ENCODE measurements around the gene ANKRD55.
"Not testable (repeated sequence)": the region's sequence is repeated elsewhere in the genome, so short reads cannot be mapped to it uniquely, and the experiment has no call there.

ANKRD55 gene

GRCh38 chr5:56203936-56204335, 29.2 kb downstream of the ANKRD55 start:
- H3K9ac ChIP-seq (ENCODE audit: low read length); H3K9me3 ChIP-seq (ENCODE audit: low read length); H3K36me3 ChIP-seq (ENCODE audit: insufficient read depth, low read length); H3K27ac ChIP-seq (ENCODE audit: low read depth, low read length); H3K4me1 ChIP-seq (ENCODE audit: insufficient read depth, low read length); H3K27me3 ChIP-seq (ENCODE audit: control insufficient read depth in 1 of 2, insufficient read depth in 2 of 2, low read length in 2 of 2); H3K4me3 ChIP-seq (ENCODE audit: low read depth in 1 of 2, low read length in 2 of 2): not testable (repeated sequence)

DNA sequence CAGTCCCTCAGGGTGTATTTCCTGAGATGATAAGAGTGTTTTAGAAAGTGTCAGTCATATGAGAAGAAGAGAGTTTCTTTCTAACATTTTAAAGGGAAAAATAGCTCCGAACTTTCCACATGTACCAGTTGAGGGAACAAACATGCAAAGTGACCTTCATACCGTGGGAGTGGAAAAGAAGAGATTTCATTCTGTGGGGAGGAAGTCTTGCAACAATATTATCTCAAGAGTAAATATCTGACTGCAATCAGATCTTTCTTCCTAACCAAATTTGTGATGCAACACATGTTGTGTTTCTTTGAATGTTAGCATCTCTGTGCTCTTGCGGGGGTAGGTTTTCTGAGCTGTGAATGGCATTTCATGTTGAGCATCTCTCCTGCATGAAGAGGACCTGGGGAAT, 30.6 kb downstream of the ANKRD55 start:
- Histone ChIP-seq H3K4me3 (ENCODE audit: low read depth in 1 of 2, low read length in 2 of 2) (no peak overlapping the region), H3K27ac (ENCODE audit: low read depth, low read length) (no peak overlapping the region), H3K36me3 (ENCODE audit: insufficient read depth, low read length) (no peaks in the 10 kb centered on the region), H3K9me3 (ENCODE audit: low read length) (no peaks in the 10 kb centered on the region), H3K4me1 (ENCODE audit: insufficient read depth, low read length) (no peaks in the 10 kb centered on the region), H3K27me3 (ENCODE audit: control insufficient read depth in 1 of 2, insufficient read depth in 2 of 2, low read length in 2 of 2) (no peaks in the 10 kb centered on the region), H3K9ac (ENCODE audit: low read length) (no peak overlapping the region)

GRCh38 chr5:56201762-56202261, 31.3 kb downstream of the ANKRD55 start:
- not testable (repeated sequence) for H3K9me3 ChIP-seq (ENCODE audit: low read length); H3K4me1 ChIP-seq (ENCODE audit: insufficient read depth, low read length); H3K4me3 ChIP-seq (ENCODE audit: low read depth in 1 of 2, low read length in 2 of 2); H3K36me3 ChIP-seq (ENCODE audit: insufficient read depth, low read length); H3K27ac ChIP-seq (ENCODE audit: low read depth, low read length); H3K27me3 ChIP-seq (ENCODE audit: control insufficient read depth in 1 of 2, insufficient read depth in 2 of 2, low read length in 2 of 2); H3K9ac ChIP-seq (ENCODE audit: low read length)

DNA sequence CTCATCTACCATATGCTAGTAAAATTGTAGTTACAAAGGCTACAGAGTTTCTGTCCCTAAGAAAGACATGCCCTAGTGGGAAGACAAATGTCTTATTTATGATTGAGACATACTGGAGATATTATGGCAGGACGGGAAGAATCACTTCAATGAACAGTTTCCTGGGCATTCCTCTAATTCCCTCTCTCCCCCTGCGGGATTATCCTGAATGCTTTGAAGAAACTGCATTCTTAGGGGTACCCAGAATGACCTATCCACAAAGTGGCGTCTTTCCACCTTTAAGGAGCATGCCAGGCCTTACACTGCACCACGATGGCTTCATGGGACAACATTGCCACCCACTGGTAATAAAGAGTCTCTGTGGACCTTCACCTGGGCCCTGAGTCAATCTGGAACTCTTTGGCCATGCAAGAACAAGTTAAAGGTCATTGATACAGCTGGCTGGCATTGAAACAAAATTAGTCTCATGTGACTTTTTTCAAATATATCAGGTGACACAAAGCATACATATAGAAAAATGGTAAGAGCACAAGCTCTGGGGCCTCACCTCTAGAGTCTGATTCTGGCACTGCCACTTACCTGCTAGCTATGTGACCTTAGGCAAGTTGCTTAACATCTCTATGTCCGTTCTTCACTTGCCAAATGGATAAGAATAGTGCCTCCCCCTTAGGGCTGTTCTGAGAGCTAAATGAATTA, 32.0 kb downstream of the ANKRD55 start:
- Histone ChIP-seq H3K36me3 (ENCODE audit: insufficient read depth, low read length) (no peaks in the 10 kb centered on the region), H3K9ac (ENCODE audit: low read length) (no peak overlapping the region), H3K27ac (ENCODE audit: low read depth, low read length) (no peak overlapping the region), H3K9me3 (ENCODE audit: low read length) (no peaks in the 10 kb centered on the region), H3K27me3 (ENCODE audit: control insufficient read depth in 1 of 2, insufficient read depth in 2 of 2, low read length in 2 of 2) (no peaks in the 10 kb centered on the region), H3K4me3 (ENCODE audit: low read depth in 1 of 2, low read length in 2 of 2) (no peak overlapping the region), H3K4me1 (ENCODE audit: insufficient read depth, low read length) (no peaks in the 10 kb centered on the region)

DNA sequence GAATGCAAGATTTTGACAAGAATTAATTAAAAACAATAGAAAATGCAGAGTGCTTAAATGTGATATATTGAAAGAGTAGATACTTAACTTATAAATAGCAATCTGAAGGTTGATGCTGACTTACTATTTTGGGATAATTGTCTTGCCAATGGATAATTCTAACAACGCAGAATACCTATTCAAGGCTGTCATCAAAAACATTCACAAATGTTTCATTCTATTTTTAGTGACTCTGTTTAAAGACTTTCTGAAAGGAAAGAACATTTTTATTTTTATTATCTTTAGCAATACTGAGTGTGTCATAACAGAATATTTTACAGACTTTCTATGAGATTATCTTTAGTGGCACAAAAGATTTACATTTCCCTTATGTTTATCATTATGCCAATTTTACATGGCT, 38.1 kb downstream of the ANKRD55 start:
- H3K9ac ChIP-seq (ENCODE audit: low read length): no peak overlapping the region
- H3K9me3 ChIP-seq (ENCODE audit: low read length): no peaks in the 10 kb centered on the region
- H3K36me3 ChIP-seq (ENCODE audit: insufficient read depth, low read length): no peaks in the 10 kb centered on the region
- no peak overlapping the region for H3K4me3 ChIP-seq (ENCODE audit: low read depth in 1 of 2, low read length in 2 of 2)
- no peaks in the 10 kb centered on the region for H3K4me1 ChIP-seq (ENCODE audit: insufficient read depth, low read length)
- H3K27me3 ChIP-seq (ENCODE audit: control insufficient read depth in 1 of 2, insufficient read depth in 2 of 2, low read length in 2 of 2): no peaks in the 10 kb centered on the region
- H3K27ac ChIP-seq (ENCODE audit: low read depth, low read length): no peak overlapping the region

GRCh38 chr5:56192246-56192645, 40.9 kb downstream of the ANKRD55 start:
- no peaks in the 10 kb centered on the region for H3K27me3 ChIP-seq (ENCODE audit: control insufficient read depth in 1 of 2, insufficient read depth in 2 of 2, low read length in 2 of 2)
- H3K9me3 ChIP-seq (ENCODE audit: low read length): no peaks in the 10 kb centered on the region
- H3K9ac ChIP-seq (ENCODE audit: low read length): no peak overlapping the region
- H3K4me1 ChIP-seq (ENCODE audit: insufficient read depth, low read length): no peaks in the 10 kb centered on the region
- H3K36me3 ChIP-seq (ENCODE audit: insufficient read depth, low read length): no peaks in the 10 kb centered on the region
- H3K4me3 ChIP-seq (ENCODE audit: low read depth in 1 of 2, low read length in 2 of 2): no peak overlapping the region
- no peak overlapping the region for H3K27ac ChIP-seq (ENCODE audit: low read depth, low read length)

GRCh38 chr5:56191656-56192055, 41.5 kb downstream of the ANKRD55 start:
- no peaks in the 10 kb centered on the region for H3K27me3 ChIP-seq (ENCODE audit: control insufficient read depth in 1 of 2, insufficient read depth in 2 of 2, low read length in 2 of 2)
- no peak overlapping the region for H3K4me3 ChIP-seq (ENCODE audit: low read depth in 1 of 2, low read length in 2 of 2)
- no peaks in the 10 kb centered on the region for H3K4me1 ChIP-seq (ENCODE audit: insufficient read depth, low read length)
- no peak overlapping the region for H3K9ac ChIP-seq (ENCODE audit: low read length)
- H3K27ac ChIP-seq (ENCODE audit: low read depth, low read length): no peak overlapping the region
- H3K36me3 ChIP-seq (ENCODE audit: insufficient read depth, low read length): no peaks in the 10 kb centered on the region
- no peaks in the 10 kb centered on the region for H3K9me3 ChIP-seq (ENCODE audit: low read length)

DNA sequence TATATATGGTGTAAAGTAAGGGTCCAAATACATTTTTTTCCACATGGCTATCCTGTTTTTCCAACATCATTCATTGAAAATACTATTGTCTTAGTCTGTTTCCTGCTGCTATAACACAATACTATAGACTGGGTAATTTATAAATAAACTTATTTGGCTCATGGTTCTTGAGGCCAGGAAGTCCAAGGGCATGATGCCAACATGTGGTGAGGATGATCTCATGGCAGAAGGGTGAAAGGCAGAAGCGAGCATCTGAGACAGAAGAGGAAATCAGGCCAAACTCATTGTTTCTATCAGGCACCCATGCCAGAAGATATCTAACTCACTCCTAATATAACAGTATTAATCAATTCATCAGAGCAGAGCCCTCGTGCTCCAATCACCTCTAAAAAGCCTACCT, 42.6 kb downstream of the ANKRD55 start:
- Histone ChIP-seq H3K27me3 (ENCODE audit: control insufficient read depth in 1 of 2, insufficient read depth in 2 of 2, low read length in 2 of 2) (no peaks in the 10 kb centered on the region), H3K9me3 (ENCODE audit: low read length) (no peaks in the 10 kb centered on the region), H3K9ac (ENCODE audit: low read length) (no peak overlapping the region), H3K4me3 (ENCODE audit: low read depth in 1 of 2, low read length in 2 of 2) (no peak overlapping the region), H3K27ac (ENCODE audit: low read depth, low read length) (no peak overlapping the region), H3K4me1 (ENCODE audit: insufficient read depth, low read length) (no peaks in the 10 kb centered on the region), H3K36me3 (ENCODE audit: insufficient read depth, low read length) (no peaks in the 10 kb centered on the region)

DNA sequence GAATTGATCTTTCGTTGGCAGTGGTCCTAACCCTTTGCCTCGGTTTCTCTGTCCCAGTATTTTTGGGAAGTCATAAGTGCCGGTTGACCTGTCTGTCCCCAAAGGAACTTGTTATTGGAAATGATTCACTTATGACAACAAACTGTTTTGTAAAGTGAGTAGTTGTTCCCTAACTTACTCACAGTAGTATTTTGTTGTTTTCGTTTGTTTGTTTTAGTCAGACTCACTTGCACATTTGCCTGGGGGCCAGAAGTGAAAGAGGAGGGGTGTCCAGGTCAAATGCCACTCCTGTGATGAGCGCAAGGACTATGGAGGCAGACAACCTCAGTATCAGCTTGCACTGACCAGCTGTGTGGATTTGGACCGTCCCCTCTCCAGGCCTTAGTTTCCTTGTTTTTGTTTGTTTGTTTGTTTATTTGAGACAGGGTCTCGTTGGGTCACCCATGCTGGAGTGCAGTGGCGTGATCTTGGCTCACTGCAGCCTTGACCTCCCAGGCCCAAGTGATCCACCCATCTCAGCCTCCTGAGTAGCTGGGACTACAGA, 47.3 kb downstream of the ANKRD55 start:
- Histone ChIP-seq H3K27ac (ENCODE audit: low read depth, low read length) (no peak overlapping the region), H3K9ac (ENCODE audit: low read length) (no peak overlapping the region), H3K36me3 (ENCODE audit: insufficient read depth, low read length) (no peaks in the 10 kb centered on the region), H3K9me3 (ENCODE audit: low read length) (no peaks in the 10 kb centered on the region), H3K4me1 (ENCODE audit: insufficient read depth, low read length) (no peaks in the 10 kb centered on the region), H3K4me3 (ENCODE audit: low read depth in 1 of 2, low read length in 2 of 2) (no peak overlapping the region), H3K27me3 (ENCODE audit: control insufficient read depth in 1 of 2, insufficient read depth in 2 of 2, low read length in 2 of 2) (no peaks in the 10 kb centered on the region)

DNA sequence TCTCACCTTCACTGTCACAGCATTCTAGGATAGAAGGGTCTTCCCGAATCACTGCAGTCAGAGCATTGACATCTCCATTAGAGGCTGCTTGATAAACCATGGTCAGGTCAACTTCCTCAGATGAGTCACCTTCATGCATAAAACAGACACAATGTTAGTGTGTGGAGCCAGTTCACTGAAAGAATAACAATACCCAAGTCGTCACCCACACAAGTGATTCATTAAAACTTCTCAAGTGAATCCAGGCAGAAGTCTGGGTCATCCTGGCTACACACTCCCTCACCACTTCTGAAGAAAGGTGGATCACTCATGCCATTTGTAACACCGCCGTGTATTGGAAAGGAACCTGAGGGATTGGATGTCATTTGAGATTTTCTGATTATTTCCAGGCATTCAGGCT, 49.6 kb downstream of the ANKRD55 start:
- no peaks in the 10 kb centered on the region for H3K36me3 ChIP-seq (ENCODE audit: insufficient read depth, low read length)
- H3K9me3 ChIP-seq (ENCODE audit: low read length): no peaks in the 10 kb centered on the region
- H3K27ac ChIP-seq (ENCODE audit: low read depth, low read length): no peak overlapping the region
- H3K9ac ChIP-seq (ENCODE audit: low read length): no peak overlapping the region
- H3K4me1 ChIP-seq (ENCODE audit: insufficient read depth, low read length): no peaks in the 10 kb centered on the region
- H3K27me3 ChIP-seq (ENCODE audit: control insufficient read depth in 1 of 2, insufficient read depth in 2 of 2, low read length in 2 of 2): no peaks in the 10 kb centered on the region
- H3K4me3 ChIP-seq (ENCODE audit: low read depth in 1 of 2, low read length in 2 of 2): no peak overlapping the region

DNA sequence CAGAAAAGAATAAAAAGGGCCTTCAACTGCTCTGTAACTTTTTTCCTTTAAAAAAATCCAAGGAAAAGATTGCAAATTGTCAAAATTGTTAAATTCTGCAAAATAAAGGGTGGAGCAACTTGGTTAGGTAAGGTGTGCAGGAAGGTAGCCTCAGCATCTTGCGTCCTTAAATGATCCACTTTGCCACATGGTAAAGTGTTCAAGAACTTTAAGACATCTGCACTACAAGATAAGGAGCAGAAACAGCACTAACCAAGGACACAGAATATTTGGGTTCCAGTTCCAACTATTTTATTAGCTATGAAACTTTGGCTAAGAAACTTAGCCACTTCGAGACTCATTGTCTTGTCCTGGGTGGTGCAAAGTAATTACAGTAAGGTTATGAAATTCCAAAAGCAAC, 53.7 kb downstream of the ANKRD55 start:
- Histone ChIP-seq H3K9ac (ENCODE audit: low read length) (no peak overlapping the region), H3K27me3 (ENCODE audit: control insufficient read depth in 1 of 2, insufficient read depth in 2 of 2, low read length in 2 of 2) (no peaks in the 10 kb centered on the region), H3K36me3 (ENCODE audit: insufficient read depth, low read length) (no peaks in the 10 kb centered on the region), H3K4me1 (ENCODE audit: insufficient read depth, low read length) (no peaks in the 10 kb centered on the region), H3K9me3 (ENCODE audit: low read length) (no peaks in the 10 kb centered on the region), H3K4me3 (ENCODE audit: low read depth in 1 of 2, low read length in 2 of 2) (no peak overlapping the region), H3K27ac (ENCODE audit: low read depth, low read length) (no peak overlapping the region)

GRCh38 chr5:56178823-56179222, 54.3 kb downstream of the ANKRD55 start:
- no peak overlapping the region for H3K4me3 ChIP-seq (ENCODE audit: low read depth in 1 of 2, low read length in 2 of 2)
- no peaks in the 10 kb centered on the region for H3K36me3 ChIP-seq (ENCODE audit: insufficient read depth, low read length)
- no peaks in the 10 kb centered on the region for H3K27me3 ChIP-seq (ENCODE audit: control insufficient read depth in 1 of 2, insufficient read depth in 2 of 2, low read length in 2 of 2)
- H3K9me3 ChIP-seq (ENCODE audit: low read length): no peaks in the 10 kb centered on the region
- H3K9ac ChIP-seq (ENCODE audit: low read length): no peak overlapping the region
- no peaks in the 10 kb centered on the region for H3K4me1 ChIP-seq (ENCODE audit: insufficient read depth, low read length)
- no peak overlapping the region for H3K27ac ChIP-seq (ENCODE audit: low read depth, low read length)

All from muscle layer of colon (tissue), 2 donors.